Activated CD4-positive, alpha-beta T cell treated with anti-CD3 and anti-CD28 coated beads, Interleukin-2, amount 50 U/mL, for 24 hours (primary cell): Measurements from ENCODE around the gene VASP.

ENCODE experiments used
- DNase-seq, 2 donors: peaks; one replicate each; pipeline ENCODE4 v3.0.0-alpha.2; 2020; ENCODE audit warnings: low read depth in 1 of 2, low spot score in 1 of 2

Gene VASP

DNA sequence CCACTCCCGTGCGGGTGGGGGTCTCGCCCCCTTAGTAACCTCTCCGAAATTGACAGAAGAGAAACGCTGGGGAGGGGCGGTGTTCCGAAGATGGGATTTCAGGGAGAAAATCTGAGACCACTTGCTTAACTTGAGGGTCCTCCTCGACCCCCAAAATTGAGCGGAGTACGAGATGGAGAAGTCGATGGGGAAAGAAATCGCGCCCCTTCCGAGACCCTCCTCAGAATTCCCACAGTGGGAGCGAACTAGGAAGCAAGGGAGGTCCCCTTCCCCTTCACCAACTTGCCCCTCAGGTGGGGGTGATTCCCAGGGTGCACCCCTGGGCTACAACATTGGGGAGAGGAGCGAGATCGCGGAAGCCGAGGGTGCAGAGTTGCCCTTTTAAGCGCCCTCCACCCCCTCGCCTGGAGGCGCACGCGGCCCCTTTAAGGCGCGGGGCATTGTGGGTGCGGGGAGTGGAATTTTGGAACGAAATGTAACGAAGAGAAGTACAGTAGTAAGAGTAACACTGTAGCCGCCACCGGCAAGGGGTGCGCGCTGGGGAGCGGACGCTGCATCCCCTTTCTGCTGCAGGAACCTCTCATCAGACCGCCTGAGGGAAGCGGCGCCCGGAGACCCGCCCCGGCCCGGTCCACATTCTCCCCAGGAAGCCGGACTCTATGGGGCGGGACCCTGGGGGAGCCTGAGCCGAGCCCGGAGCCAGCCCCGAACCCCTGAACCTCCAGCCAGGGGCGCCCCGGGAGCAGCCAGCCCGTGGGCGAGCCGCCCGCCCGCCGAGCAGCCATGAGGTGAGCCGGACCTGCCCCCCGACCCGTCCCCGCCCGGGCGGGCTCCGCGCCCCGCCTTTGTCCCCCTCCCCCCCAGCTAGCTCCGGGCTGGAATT lies at the start of gene VASP:
Gene VASP, plus strand, starts transcription at position 491 of the 883 bp plus-strand sequence. Its CDS starts 293 bp downstream, at position 784.
- DNase-seq: peak; percentile 81 to 90

DNA sequence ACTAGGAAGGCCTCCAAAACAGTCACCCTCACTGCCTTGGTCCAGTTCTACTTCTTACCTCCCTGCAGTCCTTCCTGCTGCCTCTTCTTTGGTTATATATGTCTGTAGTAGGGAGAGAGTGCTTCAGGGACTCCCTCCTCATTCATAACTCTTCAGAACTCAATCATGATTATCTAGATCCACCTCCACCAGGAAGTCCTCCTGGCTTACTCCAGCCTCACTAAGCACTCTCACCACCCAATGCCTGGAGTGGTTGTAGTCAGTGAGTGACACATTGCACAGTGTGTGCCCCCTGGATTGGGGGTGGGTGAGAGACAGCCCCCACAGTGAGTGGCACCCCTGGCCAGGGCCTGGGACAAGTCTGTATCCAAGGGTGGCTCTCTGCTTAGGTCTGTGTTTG lies 49.5 kb upstream of the VASP start:
- DNase-seq: no peak

DNA sequence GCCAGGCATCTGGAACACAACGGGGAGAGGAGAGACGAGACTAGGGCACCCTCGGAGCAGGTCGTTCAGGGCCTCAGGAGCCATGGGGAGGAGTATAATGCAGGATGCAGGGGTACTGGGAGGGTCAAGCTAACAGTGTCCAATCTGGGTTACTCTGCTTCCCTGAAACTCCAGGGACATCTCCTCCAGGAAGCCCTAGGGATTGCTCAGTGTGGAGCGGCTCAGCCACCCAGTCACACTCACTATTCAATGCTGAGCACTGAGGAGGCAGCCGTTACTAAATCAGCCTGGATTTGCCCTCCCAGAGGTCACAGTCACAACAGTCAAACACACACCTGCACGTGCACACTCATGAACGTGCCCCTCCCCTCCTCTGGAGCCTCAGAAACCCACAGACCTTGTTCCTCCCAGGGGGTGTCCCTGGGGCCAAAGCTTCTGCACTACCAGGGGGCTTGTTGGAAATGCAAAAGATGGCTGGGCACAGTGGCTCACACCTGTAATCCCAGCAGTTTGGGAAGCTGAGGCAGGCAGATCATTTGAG lies 46.4 kb upstream of the VASP start:
- DNase-seq: no peak

DNA sequence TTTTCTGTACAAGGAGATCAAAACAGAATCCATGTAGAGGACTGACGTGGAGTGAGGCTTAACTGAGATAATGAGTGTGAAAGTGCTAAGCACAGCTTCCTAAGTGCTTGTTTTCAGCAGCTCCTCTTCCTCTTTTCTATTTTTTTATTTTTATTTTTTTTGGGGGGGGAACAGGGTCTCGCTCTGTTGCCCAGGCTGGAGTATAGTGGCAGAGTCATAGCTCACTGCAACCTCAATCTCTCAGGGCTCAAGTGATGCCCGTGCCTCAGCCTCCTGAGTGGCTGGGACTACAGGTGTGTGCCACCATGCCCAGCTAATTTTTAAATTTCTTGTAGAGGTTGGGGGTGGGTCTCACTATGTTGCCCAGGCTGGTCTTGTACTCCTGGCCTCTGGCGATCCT lies 45.1 kb upstream of the VASP start:
- DNase-seq: no peak

DNA sequence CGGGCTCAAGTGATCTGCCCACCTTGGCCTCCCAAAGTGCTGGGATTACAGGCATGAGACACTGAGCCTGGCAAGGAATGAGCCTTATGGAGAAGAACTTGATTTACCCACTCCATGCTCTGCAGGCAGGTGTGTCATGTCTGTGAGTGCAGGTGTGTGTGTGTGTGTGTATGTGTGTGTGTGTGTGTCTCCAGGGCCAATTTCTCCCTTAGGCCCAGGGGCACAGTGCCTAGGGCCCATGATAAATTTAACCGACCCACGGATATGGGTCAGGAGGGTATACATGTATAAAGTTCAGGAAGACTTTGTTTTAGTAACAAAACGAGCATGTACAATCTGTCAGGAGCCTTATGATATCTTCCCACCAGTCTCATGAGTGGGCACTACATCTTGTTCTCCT lies 44.0 kb upstream of the VASP start:
- no peak for DNase-seq

DNA sequence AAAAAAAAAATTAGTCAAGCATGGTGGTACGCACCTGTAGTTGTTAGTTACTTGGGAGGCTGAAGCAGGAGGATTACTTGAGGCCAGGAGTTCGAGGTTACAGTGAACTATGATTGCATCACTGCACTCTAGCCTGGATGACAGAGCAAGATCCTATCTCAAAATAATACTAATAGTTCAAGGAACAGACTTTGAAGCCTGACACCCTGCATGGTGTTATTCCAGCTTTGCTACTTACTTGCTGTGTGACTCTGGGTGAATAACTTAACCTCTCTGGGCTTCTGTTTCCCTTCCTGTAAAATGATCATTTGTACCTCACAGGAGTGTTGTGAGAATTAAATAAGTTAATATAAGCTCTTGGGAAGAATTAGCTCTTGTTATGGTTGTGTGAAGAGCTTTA lies 43.0 kb upstream of the VASP start:
- no peak for DNase-seq

DNA sequence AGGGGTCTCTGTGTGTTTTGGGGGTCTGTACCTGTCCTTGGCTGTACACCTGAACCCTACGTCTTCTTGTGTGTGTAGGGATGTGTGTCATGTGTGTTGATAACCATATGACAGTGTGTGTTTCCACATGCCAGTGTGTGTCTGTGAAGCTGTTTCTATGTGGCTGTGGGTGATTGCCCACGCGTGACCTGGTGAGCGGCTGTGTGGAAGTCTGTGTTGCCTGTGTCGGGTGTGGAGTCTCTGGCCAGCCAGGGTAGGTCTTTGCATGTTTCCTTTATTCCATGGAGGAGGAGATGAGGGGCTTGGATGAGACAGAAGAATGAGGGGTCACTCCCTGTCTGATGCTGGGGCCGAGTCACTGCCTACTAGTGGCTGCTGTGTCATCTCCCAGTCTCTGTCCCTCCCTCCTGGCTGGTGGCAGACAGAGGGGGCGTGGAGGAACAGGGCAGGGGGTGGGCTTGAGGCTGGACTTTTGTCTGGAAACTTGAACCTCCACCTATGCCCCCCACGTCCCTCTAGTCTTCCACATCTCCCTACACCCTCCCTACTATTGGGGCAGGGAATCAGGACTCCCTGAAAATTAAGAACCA lies 42.3 kb upstream of the VASP start:
- no peak for DNase-seq

DNA sequence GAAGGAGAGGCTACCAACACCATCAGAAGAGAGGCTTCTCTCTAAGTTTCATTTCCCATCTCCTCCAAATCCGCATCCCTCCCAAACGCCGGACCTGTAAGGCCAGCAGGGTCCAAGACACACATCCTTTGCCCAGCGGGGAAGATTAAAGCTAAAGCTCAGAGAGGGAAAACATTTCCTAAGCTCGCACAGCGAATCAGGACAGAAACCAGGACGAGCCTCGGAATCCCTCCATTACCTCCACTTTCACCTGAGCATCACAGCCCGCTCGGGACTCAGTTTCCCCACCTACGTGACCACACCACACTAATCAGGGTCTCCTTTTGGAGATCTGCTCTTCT lies 40.2 kb upstream of the VASP start:
- DNase-seq: no peak

DNA sequence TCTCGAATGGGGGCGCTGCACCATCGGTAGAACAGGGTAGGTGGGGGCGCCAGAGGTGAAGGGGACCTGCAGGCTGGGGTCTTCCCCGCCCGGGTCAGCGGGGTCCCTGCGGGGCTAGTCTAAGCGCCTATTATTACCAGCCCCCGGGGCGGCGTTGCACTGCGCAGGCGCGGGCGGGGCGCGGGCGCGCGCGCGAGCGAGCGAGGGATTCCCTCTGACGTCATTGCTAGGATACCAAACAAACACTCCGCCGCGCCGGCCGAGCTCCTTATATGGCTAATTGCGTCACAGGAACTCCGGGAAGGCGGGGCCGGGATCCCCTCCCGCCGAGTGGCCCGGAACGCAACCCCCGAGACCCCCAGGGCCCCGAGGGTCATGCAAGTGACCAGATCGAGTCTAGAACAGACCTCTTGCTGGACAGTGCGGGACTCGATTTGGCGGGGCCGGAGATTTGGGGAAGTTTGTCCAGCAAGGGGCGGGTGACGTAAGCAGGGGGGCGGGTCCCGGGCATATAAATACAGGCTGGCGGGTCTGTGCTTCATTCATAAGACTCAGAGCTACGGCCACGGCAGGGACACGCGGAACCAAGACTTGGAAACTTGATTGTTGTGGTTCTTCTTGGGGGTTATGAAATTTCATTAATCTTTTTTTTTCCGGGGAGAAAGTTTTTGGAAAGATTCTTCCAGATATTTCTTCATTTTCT lies 39.7 kb upstream of the VASP start, which contains the start of gene FOSB:
Gene FOSB, plus strand, starts transcription at position 541 of the 703 bp plus-strand sequence. CDS start 591 bp downstream, outside the sequence.
- DNase-seq: peak; percentile 91 to 93

DNA sequence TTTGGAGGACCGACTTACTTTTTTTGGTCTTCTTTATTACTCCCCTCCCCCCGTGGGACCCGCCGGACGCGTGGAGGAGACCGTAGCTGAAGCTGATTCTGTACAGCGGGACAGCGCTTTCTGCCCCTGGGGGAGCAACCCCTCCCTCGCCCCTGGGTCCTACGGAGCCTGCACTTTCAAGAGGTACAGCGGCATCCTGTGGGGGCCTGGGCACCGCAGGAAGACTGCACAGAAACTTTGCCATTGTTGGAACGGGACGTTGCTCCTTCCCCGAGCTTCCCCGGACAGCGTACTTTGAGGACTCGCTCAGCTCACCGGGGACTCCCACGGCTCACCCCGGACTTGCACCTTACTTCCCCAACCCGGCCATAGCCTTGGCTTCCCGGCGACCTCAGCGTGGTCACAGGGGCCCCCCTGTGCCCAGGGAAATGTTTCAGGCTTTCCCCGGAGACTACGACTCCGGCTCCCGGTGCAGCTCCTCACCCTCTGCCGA lies 39.1 kb upstream of the VASP start:
- DNase-seq: no peak

DNA sequence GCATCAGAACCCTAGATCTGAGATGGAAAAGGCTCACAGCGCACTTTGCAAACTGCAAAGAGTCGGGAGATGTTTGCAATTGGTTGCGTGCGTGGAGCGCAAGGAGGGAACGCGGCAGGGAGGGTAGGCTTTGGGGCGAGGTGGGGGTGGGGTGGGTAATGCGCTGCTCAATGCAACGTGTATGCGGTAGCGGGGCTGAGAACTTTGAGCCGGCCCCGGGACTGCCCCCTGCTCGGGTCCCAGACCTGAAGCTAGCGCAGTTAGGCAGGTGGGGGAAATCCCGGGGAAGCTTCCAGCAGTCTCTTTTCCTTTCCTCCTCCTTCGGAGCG lies 38.5 kb upstream of the VASP start:
- no peak for DNase-seq

DNA sequence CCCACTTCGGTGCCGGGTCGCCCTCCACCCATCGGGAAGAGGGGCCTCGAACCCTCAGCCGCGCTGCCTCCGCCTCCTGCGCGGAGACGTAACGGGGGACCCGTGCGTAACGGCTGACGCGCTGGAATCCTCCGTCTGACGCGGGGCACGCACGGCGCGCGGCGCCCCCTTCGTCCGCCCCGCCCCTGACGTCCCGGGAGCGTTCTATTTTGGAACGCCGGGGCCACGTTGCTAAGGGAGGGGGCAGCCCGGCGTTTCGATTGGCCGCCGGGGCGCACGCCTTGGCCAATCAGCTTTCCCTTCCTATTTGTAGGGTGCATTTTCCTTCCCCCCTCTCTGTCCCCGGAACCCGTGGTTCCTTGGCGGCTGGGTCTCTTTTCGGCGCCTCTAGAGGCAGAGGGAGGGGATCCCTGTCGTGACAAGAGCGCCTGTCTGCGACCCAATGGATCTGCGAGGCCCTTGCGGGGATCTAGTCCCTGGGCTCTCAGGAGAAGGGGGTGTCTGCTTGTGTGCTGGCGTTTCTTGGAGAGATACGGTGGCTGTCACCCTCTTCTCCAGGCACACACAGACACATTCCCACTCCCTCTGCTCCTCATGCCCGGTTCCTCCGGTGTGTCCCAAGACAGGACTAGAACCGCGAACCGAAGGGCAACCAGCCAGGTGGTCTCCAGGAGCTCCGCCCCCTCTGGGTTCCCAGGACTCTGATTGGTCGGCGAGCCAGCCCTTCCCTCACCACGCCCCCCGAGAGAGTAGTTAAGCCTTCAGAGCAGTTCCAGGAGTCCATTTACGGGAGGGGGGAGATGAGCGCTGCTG lies 37.9 kb upstream of the VASP start:
- DNase-seq: peak; percentile 88 to 90

DNA sequence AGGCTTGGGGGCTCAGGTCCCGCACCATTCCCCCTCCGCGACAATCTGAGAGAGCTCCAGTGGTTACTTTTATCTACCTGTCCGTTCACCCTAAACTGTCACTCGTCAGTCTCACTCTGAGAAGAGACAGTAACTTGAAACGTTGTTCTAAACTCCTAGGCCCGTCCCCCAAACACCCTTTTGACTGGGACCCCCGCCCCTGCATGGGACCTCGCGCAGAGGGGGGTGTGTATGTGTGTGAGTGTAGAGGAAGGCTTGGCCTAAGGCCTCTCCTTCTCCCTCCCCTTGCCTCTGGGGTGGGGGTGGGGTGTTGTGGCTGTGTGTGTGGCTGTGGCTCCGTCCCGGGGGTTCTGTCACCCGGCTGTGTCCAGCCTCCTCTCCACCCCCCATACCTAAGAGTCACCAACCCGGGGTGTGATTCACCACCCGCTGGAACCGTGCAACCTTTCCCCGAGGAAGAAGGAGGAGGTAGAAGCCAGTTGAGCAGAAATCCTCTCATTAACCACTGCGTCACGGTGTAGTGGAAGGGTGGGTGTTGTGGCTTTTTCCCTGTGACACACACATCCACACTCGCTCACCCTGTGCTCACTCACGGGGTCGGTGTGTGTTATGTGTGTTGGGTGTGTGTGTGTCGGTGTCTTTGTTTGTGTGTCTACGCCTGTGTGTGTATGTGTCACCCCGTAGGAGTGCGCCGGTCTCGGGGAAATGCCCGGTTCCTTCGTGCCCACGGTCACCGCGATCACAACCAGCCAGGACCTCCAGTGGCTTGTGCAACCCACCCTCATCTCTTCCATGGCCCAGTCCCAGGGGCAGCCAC lies 37.1 kb upstream of the VASP start:
- no peak for DNase-seq

DNA sequence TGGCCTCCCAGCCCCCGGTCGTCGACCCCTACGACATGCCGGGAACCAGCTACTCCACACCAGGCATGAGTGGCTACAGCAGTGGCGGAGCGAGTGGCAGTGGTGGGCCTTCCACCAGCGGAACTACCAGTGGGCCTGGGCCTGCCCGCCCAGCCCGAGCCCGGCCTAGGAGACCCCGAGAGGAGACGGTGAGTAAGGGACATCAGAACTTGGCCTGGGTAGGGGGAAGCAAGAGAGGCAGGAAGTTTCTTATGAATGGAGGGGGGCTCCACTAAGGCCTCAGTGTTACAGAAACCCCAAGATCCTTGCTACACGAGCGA lies 36.6 kb upstream of the VASP start:
- DNase-seq: no peak

DNA sequence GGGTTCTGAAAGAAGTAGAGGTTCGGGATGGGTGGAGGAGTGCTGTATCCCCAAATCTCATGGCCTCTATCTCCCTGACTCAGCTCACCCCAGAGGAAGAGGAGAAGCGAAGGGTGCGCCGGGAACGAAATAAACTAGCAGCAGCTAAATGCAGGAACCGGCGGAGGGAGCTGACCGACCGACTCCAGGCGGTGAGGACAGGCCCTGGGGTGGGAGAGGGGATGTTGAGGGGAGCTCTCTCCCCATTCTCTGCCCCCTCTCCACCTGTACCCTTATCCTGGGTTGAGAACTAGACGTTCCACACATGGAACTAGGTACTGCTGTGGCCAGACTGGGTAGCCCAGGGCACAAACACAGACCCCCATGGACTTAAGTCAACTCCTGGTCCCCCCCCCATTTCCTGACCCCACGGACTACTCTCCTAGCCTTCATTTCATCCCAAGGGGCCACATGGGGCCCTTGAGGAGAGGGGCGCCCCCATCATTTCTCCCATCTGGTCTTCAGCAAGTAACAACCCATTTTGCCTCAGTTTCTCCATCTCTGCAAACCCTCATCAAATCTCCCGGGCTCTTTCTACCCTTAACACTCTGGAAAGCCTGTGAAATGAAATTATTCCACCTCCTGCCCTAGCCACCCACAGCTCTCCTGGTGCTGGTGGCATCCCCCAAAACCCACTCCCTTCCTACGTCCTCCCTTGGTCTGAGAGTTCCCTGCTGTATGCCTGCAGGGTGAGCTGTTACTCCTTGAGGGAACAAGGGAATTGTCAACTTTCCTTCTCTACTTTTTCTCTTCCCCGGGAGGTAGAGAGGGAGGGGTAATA lies 36.0 kb upstream of the VASP start:
- no peak for DNase-seq

DNA sequence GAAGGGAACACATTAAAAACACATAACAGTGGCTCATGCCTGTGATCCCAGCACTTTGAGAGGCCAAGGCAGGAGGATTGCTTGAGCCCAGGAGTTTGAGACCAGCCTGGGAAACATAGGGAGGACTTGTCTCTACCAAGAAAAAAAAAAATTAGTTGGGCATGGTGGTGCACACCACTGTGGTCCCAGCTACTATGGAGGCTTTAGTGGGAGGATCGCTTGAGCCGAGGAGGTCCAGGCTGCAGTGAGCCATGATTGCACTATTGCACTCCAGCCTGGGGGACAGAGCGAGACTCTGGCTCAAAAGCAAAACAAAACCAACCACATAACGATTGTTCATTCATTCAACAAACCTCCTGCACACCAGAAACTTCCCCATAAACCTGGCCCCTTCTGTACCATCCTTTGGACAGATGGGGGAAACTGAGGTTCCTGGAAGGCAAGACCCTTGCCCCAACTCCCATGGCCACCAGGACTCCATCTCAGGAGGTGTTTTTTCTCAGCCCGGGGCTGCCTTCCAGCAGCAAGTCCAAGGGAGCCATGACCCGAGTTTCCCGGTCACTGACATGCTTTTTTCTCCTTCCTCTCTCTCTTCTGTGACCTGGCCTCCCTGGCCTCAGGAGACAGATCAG lies 35.2 kb upstream of the VASP start:
- DNase-seq: no peak

DNA sequence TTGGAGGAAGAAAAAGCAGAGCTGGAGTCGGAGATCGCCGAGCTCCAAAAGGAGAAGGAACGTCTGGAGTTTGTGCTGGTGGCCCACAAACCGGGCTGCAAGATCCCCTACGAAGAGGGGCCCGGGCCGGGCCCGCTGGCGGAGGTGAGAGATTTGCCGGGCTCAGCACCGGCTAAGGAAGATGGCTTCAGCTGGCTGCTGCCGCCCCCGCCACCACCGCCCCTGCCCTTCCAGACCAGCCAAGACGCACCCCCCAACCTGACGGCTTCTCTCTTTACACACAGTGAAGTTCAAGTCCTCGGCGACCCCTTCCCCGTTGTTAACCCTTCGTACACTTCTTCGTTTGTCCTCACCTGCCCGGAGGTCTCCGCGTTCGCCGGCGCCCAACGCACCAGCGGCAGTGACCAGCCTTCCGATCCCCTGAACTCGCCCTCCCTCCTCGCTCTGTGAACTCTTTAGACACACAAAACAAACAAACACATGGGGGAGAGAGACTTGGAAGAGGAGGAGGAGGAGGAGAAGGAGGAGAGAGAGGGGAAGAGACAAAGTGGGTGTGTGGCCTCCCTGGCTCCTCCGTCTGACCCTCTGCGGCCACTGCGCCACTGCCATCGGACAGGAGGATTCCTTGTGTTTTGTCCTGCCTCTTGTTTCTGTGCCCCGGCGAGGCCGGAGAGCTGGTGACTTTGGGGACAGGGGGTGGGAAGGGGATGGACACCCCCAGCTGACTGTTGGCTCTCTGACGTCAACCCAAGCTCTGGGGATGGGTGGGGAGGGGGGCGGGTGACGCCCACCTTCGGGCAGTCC lies 34.5 kb upstream of the VASP start:
- DNase-seq: no peak

DNA sequence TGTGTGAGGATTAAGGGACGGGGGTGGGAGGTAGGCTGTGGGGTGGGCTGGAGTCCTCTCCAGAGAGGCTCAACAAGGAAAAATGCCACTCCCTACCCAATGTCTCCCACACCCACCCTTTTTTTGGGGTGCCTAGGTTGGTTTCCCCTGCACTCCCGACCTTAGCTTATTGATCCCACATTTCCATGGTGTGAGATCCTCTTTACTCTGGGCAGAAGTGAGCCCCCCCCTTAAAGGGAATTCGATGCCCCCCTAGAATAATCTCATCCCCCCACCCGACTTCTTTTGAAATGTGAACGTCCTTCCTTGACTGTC lies 34.0 kb upstream of the VASP start:
- no peak for DNase-seq
